ENCODE data around the gene AK4. TPM values are rescaled to one million over a fixed set of nuclear protein-coding genes. Genes with fewer than 3 reads are reported as not detected.

AK4 gene
- total and polyA plus RNA-seq, 8 donors = 1.9 to 8.7 (median 3.3) TPM

GRCh38 chr1:65279070-65279779 is 131.2 kb downstream of the AK4 start:
- no peaks in the 10 kb centered on the region for H3K27me3 ChIP-seq
- H3K4me3 ChIP-seq = no peak overlapping the region
- TF ChIP-seq CTCF (IDR thresholded peaks at IDR 0.05) = no peak
- H3K36me3 ChIP-seq = no peaks in the 10 kb centered on the region
- ATAC-seq = no peak
- intact Hi-C loops (cut with DNase I) = no loop called here
- H3K9me3 ChIP-seq = no peaks in the 10 kb centered on the region
- H3K4me1 ChIP-seq = no peaks in the 10 kb centered on the region
- no peak overlapping the region for H3K27ac ChIP-seq
- peak in 2 of 4 donors; percentile 63 to 66 for DNase-seq

Other genes starting within 250 kb of the AK4 start
- 100 to 1,000 TPM; 145 to 162 TPM for gene JAK1, start 181.7 kb upstream of the AK4 start, total RNA-seq
- 100 to 1,000 TPM; 103 to 130 (median 110) TPM for gene JAK1, start 181.7 kb upstream of the AK4 start, polyA plus RNA-seq (ENCODE audit: insufficient read length in 6 of 6)
- gene DNAJC6, start 161.3 kb downstream of the AK4 start, total RNA-seq = 1 to 10 TPM; 3.8 to 4.6 TPM
- gene DNAJC6, start 161.3 kb downstream of the AK4 start, polyA plus RNA-seq (ENCODE audit: insufficient read length in 6 of 6) = 1 to 10 TPM; 2.3 to 3.3 (median 2.5) TPM